Brain pericyte (primary cell): ENCODE measurements around the gene THRB.

Experiments
- DNase-seq: peaks from one replicate; pipeline ENCODE4 v3.0.0-alpha.2; 2012; ENCODE audit warnings: low read depth, low spot score

THRB gene

DNA sequence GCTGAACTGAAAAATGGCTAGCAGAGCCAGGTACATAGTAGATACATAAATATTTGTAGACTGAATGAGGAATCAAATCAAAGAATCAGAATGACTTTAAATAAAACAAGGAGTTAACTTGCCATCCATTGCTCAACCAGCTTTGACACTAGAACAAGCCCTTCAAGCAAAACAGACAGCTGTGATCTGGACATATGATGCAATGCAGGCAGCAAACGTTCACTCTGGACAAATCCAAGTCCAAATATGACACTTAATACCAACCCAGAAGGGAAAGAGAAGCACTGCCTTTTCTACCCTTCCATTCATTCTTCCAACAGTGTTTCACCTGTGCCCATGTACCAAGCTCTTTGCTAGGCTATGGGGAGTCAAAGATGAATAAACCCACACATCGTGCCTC is 4.5 kb downstream of the THRB start:
- DNase-seq, result no peak

DNA sequence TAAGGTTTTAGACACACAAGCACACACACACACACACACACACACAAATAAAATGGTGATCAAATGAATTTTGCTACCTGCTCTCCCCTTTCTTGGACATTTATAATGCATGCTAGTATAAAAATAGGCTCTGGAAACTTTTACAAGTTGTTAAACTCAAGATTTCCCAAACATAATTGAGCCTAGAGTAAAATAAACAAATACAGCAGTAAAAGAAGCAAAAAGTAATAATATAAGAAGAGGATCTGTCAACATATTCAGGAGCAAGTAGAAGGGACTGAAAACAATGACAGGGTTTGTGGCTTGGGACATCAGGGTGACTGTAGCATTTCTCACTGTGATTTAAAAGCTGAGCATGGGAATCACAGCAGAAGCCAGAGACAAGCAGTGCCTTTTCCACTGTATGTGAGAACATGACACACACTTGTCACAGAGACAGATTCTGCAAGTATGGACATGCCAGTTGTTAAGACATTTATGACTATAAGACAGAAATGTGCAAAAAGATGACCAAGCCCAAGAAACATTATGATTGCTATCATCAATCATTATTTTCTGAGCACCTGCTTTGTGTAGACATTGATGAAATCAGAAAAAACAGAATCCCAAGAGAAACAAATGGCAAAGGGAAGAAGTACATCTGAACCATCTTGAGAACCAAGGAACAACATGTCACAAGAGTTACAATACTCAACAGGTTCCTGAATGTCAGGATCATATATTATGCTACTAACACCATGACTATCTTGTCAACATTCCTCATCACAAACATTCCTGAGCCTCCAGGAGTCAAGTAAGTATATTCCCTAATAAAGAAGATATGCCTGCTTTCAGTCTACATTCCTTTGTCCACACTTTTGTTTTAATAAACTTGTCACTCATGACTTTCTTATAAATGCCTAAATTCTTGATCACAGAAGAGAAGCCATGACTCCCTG is 7.1 kb downstream of the THRB start:
- DNase-seq, result no peak

DNA sequence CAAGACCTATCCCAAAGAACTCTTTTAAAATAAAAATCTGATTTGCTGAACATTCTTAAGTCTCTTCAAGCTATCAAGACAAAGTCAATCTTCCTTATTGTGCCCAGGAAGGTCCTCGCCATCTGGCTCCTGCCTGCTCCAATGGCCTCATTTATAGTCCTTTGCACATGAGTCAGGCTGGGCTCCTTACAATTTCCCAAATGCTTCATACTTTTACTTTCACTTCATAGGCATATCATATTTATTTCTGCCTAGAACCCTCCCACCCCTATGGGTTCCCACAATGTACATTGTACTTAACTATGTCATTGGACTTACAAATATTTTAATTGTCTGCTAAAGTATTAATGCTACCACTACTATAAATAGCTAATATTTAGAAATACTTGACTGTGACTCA is 9.1 kb downstream of the THRB start:
- no peak for DNase-seq

DNA sequence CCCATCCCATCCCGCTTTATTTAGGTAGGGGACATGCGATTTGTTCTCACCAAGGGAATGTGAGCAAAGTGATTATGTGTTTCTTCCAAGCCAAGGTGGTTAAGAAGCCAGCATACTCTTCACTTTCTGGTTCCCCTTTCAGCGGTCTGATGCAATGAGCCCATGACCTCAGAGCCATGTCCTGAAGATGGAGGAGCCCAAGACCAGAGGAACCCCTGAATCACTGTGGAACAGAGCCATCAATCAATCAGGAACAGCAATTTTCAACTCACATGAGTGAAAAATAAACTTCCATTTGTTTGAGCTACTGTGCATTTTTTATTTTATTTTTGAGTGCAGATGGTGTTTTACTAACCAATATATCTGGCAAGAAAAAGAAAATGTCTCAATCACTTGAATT is 10.8 kb downstream of the THRB start:
- DNase-seq, result no peak

DNA sequence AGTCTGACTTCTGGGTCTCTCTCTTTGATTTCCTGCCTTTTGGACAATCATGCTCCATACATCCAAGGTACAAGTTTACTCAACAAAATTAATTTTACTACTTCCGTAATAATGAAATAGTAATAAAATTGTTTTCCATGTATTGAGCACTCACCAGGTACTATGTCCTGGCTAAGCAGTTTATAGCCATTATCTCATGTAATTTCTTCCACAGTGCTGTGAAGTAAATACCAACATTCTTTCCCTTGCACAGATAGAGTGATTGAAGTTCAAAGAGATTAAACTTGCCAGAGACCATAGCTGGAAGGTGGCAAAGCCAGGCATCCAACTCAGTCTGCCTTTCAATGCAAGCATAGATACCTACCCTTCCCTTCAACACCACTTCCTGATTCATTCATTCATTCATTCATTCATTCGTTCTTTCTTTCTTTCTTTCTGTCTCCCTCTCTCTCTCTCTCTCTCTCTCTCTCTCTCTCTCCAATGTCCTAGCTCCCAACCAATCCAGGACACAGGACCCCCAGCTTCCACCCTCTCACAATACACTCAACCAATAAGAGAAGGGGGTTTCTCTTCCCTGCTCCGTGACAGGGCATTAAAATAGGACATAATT is 12.4 kb downstream of the THRB start:
- no peak for DNase-seq

DNA sequence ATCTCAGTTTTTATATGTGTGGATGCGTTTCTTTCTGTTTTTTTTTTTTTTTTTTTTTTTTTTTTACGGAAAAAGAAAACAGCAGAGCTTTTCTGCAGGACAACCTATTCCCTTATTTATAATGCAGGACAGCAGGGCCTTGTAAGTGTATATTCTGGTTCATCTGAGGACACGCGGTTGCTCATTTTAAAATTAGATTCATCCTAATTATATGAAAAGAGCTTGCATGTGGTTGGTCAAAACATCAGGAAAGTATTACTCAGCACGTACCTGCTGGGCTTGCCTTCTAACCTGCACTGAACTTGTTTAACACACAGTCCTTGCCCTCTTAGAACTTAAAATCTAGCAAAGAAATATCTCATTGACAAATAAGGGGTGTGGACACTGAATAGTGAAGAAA is 13.5 kb downstream of the THRB start:
- no peak for DNase-seq

DNA sequence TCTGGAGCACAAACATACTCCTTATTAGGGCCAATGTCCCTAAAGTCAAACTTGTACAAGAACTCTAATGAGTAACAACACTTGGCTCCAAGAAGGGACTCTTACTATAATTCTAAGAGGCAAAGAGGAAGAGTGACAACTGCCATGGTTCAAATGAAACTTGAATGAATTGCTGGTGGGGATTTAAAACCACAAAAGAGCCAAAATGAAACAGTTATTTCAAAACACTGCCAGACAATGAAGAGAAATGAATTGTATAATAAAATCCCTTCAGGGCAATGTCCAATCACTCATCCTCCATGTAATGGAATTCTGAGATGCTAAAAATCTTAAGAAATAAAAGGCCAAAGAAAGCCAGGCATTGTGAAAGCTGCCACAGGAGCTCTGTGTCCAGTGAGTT is 14.2 kb downstream of the THRB start:
- no peak for DNase-seq

DNA sequence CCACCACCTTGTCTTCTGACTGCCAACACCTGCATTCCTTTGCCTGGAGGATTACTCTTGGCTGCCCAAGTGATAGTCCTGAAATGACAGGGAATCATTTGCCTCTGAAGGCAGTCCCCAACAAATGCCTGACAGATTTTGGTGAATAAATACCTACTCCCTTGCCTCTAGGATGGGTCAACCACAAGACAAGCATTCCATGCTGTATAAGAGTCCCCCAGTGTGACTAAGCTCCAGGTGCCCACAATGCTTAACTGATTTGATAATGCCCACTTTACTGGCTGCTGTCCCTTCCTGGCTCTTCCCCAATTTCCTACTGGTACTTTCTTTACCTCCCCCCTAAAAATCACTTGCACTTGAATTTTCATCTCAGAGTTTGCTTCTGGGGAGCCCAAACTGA is 14.8 kb downstream of the THRB start:
- no peak for DNase-seq

DNA sequence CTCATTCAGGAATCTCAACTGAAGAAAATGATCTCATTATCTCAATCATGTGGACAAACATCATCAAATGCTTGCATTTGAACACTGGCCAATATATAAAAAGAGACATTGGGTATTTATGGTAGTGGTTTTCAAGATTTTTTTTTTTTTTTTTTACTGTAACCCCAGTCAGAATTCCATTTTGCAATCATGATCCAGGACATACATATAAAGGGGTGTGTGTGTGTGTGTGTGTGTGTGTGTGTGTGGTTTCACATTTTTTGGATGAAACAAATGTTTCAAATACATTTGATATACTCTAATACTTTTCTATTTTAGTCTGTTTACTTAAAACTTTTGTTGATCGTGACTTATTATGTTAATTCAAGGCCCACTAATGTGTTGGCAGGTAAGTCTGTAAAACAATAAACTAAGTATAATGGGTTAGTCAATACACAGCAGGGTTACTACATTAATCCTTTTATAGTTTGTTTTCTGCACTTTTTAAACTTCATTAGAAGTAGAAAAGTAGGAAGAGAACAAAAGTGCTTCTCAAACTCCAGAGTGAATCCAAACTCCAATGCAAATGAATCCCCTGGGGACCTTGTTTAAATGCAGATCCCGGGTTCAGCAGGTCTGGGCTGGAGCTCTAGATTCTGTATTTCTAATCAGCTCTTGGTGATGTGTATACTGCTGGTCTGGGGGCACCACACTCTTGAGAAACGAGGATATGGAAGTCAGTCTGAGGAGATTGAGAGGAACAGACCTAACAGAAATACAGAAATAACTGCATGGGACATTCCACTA is 17.6 kb downstream of the THRB start:
- DNase-seq, result no peak

DNA sequence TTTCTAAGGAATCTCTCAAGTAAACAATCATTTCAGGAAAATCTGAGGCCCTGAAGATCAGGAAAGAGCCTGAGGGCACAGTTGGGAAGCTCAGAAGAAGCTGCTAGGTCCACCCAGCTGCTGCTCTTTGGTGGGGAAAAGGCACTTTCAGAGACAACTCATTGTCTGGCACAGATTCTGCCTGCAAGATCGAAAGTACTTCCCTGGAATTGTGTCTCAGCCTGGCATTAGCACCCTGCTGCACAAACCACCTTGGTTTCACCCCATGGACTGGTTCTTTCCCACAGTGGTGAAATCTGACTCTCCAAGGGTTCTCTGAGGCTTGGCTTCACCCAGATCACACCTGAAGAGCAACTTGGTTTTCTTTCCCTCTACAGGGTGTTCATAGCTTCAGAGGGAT is 18.7 kb downstream of the THRB start:
- DNase-seq, result no peak

DNA sequence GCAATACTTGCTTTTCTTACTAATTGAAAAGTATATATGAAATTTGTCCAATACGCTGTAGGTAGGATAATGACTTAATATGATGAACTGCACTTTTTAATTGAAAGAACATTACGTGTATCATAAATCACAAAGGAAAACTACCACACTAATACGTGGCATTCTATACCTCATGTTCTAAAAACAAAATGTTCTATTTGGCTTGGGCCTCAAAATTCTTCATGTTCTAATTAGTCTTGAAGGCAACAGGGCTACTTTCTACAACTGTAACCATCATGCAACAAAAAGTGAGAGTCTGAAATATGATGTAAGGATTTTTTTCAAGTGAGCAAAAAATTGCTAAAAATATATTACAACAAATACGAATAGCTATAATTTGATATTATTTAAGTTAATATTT is 19.8 kb downstream of the THRB start:
- DNase-seq, result no peak

DNA sequence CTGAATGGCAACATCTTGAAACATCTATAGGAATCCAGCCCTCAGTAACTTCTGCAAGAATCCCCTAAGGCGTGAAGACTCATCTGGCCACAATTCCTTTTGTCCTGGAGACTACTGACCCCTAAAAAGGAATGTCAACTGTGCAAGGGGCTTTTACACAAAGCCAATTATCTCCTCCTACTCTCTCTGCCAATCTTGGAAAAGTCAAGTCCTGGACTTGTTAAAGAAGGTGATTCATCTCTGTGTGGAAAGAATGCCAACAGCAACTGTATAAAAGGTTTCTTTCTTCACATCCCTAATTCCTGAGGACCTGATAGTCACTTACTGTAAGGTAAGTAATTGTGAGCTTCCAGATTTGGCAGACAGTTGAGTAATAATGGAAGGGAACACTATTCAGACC is 22.3 kb downstream of the THRB start:
- DNase-seq, result no peak

DNA sequence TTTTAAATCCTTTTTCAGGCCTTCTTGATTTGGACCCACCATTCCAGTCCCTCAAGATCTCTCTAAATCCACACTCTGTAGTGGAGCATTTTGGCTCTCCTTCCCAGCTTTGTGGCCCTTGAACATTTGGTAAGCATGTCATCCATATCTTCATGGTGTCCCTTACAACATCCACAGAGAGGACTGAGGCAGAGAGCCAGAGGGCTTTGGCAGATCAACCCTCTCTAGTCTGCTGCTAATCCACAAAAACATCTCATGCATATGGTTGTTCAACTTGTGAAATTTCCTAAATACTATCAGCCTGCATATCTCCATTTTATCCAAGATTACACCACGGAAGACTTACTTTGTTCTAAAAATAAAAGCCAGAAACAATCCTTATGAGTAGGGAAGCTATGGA is 23.2 kb downstream of the THRB start:
- DNase-seq, result no peak

DNA sequence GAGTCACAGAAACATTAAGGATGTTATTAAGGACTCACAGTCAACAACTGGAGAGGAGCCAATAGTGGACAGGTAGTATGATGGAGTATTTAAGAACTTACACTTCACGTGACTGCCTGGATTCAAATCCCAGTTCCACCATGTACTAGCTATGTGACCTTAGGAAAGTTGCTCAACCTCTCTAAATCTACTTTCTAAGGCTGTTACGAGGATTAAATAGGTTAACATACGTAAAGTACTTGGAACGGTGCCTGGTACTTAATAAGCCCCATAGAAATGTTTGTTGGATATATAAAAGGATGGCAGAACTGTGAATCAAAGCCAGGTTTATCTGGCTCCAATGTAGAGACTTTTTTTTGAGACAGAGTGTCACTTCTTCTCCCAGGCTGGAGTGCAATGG is 24.4 kb downstream of the THRB start:
- DNase-seq, result no peak

DNA sequence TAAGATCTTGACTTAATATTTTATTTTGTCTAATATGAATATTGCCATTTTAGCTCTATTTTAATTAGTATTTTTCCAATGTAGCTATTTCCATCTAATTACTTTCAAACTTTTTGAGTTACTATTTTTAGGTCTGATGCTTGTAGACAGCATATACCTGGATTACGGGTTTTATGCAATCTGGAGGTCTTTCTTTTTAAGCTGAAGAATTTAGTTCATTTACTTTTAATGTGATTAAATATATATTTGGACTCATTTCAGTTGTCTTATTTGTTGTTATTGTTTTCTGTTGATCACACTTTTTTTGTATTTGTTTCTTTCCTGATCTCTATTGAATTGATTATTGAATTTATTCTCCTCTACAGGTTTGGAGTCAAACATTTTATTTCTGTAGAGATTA is 30.3 kb downstream of the THRB start:
- DNase-seq, result no peak

DNA sequence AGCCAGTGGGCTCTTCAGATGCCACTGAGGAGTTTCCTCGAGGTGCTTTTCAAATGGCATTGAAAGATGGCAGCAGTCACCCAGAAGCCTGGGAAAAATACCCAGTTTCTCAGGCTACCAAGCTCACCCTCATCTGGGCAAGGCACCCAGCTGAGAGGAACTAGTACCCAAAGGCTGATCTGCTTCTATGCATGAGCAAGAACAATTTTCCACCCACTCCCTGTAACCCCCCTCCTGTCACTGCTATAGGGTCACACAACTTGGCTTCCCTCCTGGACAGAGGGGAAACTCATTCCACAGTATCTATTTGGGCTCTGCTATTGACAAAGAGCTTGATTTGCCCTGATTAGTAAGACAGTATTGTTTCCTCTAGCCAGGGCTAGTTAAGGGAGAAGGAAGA is 31.9 kb downstream of the THRB start:
- no peak for DNase-seq

DNA sequence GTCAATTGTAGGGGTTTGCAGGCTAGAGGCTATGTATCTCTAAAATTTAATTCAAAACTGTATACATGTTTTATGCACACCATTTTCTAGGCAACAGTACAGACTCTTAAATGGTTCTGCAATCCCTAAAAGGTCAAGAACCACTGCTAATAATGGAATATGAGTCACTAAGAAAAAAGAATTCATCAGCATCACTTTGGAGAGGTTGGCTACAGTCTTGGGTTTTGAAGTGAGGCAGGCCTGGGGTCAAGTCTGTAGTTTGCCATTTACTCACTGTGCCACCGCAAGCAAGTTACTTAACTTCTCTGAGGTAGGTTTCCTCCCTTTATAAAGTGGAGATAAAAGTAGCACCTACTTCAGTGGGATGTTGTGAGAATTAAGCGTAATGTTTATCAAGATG is 33.7 kb downstream of the THRB start:
- DNase-seq, result no peak

DNA sequence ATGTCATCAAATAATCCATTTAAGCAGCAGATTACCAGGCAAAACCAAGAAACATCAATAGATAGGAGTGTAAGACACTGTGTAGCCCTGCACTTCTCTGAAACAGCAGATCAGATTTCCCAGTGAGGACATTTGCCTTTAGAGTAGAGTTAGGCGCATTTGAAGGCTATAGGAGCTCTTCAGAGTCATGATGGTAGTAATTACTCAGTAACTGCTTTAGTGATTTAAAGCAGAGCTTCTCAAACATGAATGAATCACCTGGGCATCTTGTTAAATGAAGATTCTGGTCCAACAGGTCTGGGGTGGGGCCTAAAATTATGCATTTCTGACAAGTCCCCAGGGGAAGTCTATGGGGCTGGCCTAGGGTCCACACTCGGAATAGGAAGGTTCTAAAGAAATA is 36.9 kb downstream of the THRB start:
- no peak for DNase-seq

DNA sequence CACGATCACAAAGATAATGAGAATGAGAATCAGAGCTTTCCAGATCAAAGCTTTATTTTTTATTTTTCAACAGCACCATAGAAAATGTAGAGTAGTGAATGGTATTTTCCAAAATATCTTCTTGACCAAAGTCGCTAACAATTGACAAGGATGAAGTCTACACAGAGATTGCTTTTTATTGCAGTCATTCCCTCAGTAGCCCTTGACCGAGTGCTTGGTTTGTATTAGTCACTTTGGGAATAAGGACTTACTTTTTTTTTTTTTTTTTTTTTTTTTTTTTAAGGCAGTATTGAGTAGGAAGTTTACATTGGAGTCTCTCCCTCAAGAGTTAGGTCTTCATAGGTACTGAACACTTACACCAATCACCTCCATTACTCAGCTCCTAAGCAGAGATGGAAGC is 39.8 kb downstream of the THRB start:
- no peak for DNase-seq

DNA sequence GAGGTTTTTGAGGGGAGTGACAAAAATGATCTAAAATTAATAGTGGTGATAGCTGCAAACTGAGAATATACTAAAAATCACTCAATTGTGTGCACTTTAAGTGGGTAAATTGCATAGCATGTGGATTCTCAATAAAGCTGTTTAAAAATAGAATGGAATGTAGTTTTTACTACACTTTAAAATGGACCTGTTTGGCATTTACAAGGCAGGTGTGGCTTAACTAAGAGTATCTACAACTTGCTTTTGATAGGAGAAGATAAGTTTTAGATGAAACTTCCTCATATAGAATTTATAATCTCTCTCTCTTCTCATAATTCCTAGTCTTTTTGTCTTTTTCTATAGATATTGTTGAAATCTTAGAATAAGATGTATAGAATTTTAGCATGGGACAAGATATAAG is 40.3 kb downstream of the THRB start:
- DNase-seq, result no peak

DNA sequence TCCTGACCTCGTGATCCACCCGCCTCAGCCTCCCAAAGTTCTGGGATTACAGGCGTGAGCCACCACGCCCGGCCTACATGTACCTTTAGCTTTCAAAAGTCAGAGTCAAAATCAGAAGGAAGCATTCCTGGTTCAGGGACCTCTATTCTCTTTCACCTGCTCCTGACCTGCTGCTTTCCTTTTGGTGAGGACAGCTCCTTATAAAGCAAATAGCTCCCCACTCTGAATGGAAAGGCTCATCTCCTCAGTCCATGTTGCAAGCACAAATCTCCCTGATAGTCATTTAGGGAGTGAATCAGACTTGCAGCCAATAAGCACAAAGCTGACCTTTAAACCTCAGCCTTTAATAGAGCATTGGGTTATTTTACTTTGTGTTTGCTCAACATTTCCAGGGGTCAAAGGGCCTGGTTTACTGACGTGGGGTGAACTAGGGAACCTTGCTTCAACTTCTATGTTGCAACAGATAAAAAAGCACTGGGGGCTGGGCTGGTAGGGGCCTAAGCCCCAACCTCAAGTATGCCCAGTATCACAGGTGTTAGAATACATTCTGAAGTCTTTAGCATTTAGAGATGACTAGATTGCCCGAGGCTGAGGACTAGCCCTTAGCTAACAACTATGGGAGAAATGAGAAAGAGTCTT is 43.1 kb downstream of the THRB start:
- no peak for DNase-seq
